ENCODE measurements around the gene GPX4.

DNA sequence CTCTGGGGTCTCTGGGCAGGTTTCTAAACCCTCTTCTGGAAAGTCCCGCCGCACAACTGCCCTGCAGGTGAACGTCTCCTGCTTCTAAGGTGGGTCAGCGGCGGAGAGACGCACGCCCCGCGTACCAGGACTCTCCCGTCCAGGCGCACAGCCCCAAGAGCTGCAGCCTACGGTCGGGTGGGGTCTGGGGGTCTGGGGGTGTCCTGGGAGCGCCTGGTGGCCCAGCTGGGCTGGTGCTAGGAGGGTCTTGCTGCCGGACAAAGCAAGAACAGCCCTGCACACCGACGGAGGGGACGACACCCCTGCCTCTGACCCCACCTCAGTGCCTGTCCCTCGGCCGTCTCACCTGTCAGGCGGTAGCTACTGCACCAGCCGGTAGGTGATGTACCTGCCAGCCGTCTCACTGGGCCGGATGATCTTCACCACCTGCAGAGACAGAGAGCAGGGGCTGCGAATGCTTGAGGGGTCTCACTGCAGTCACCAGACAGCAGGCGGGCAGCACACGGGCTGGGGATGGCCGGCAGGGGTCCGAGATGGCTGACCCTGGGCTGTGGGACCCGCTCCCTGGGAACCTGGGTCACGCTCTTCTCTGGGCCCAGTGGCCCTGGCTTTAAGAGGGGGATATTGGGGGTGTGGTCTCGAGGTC lies 14.5 kb upstream of the GPX4 start:
- TF ChIP-seq, protein P1, sequence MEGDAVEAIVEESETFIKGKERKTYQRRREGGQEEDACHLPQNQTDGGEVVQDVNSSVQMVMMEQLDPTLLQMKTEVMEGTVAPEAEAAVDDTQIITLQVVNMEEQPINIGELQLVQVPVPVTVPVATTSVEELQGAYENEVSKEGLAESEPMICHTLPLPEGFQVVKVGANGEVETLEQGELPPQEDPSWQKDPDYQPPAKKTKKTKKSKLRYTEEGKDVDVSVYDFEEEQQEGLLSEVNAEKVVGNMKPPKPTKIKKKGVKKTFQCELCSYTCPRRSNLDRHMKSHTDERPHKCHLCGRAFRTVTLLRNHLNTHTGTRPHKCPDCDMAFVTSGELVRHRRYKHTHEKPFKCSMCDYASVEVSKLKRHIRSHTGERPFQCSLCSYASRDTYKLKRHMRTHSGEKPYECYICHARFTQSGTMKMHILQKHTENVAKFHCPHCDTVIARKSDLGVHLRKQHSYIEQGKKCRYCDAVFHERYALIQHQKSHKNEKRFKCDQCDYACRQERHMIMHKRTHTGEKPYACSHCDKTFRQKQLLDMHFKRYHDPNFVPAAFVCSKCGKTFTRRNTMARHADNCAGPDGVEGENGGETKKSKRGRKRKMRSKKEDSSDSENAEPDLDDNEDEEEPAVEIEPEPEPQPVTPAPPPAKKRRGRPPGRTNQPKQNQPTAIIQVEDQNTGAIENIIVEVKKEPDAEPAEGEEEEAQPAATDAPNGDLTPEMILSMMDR (IDR thresholded peaks at IDR 0.05; ENCODE audit: poor library complexity, severe bottlenecking) = no peak
- TF ChIP-seq EZH2 (IDR thresholded peaks at IDR 0.05; ENCODE audit: borderline replicate concordance, insufficient read depth, low read length, poor library complexity, severe bottlenecking) = no peak
- TF ChIP-seq EP300 (conservative IDR thresholded peaks at IDR 0.05; ENCODE audit: poor library complexity, severe bottlenecking) = no peak
- TF ChIP-seq, protein P2, sequence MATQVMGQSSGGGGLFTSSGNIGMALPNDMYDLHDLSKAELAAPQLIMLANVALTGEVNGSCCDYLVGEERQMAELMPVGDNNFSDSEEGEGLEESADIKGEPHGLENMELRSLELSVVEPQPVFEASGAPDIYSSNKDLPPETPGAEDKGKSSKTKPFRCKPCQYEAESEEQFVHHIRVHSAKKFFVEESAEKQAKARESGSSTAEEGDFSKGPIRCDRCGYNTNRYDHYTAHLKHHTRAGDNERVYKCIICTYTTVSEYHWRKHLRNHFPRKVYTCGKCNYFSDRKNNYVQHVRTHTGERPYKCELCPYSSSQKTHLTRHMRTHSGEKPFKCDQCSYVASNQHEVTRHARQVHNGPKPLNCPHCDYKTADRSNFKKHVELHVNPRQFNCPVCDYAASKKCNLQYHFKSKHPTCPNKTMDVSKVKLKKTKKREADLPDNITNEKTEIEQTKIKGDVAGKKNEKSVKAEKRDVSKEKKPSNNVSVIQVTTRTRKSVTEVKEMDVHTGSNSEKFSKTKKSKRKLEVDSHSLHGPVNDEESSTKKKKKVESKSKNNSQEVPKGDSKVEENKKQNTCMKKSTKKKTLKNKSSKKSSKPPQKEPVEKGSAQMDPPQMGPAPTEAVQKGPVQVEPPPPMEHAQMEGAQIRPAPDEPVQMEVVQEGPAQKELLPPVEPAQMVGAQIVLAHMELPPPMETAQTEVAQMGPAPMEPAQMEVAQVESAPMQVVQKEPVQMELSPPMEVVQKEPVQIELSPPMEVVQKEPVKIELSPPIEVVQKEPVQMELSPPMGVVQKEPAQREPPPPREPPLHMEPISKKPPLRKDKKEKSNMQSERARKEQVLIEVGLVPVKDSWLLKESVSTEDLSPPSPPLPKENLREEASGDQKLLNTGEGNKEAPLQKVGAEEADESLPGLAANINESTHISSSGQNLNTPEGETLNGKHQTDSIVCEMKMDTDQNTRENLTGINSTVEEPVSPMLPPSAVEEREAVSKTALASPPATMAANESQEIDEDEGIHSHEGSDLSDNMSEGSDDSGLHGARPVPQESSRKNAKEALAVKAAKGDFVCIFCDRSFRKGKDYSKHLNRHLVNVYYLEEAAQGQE (IDR thresholded peaks at IDR 0.05; ENCODE audit: borderline replicate concordance) = no peak
